Measurements from ENCODE around the gene POLR3G. TPM values are rescaled to one million over a fixed set of nuclear protein-coding genes. Genes with fewer than 3 reads are reported as not detected.

The POLR3G gene
- total RNA-seq, 4 donors from 2014 or later, result 1.3 to 5.2 (median 2.8) TPM

- DNase-seq (ENCODE audit: low spot score) (no peak), ATAC-seq (ENCODE audit: low FRiP score) (no peak)
- TF ChIP-seq, protein P1, sequence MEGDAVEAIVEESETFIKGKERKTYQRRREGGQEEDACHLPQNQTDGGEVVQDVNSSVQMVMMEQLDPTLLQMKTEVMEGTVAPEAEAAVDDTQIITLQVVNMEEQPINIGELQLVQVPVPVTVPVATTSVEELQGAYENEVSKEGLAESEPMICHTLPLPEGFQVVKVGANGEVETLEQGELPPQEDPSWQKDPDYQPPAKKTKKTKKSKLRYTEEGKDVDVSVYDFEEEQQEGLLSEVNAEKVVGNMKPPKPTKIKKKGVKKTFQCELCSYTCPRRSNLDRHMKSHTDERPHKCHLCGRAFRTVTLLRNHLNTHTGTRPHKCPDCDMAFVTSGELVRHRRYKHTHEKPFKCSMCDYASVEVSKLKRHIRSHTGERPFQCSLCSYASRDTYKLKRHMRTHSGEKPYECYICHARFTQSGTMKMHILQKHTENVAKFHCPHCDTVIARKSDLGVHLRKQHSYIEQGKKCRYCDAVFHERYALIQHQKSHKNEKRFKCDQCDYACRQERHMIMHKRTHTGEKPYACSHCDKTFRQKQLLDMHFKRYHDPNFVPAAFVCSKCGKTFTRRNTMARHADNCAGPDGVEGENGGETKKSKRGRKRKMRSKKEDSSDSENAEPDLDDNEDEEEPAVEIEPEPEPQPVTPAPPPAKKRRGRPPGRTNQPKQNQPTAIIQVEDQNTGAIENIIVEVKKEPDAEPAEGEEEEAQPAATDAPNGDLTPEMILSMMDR (IDR thresholded peaks at IDR 0.05), result no peak
These were observed 87.1 kb downstream of the POLR3G start for GRCh38 chr5:90561766-90562165.

DNA sequence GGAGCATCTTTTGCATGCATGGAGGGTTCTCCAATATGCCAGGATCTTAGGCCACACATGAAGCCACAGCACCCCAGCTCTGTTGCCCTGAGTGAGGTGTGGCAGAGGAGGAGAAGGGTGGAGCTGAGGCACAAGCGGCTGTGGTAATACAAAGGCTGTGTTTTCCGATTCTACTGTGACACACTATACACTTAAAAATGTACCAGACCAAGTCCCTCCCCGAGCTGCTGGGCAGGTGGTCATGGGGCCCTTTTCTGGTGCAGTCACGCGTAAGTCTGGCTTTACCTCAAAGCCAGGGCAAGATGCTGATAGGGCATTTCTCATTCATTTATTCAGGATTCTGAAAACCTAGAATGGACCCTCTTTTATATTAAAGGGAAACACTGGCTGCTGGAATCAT, 87.7 kb downstream of the POLR3G start:
- TF ChIP-seq, protein P1 (IDR thresholded peaks at IDR 0.05), result no peak
- ATAC-seq (ENCODE audit: low FRiP score) (no peak), DNase-seq (ENCODE audit: low spot score) (no peak)

DNA sequence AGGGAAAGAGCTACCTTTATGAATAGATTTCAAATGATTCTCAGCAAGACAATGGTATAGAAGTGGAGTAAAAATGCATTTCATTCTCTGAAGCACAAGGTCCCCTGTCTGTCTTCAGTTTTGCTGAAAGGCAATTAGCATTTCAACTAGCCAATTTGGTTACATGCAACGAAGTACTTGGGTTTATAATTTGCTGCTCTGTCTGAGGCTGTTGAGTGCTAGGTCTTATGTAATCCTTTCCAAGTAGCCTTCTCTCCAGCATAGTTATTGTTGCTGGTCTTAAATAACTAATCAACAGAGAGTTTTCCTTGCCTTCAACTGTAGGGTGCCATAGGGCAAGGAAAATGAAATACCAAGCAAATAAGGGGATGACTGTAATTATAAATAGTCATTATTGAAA, 88.4 kb downstream of the POLR3G start:
- TF ChIP-seq, protein P1 (IDR thresholded peaks at IDR 0.05), result no peak
- DNase-seq (ENCODE audit: low spot score) (no peak), ATAC-seq (ENCODE audit: low FRiP score) (no peak)

Other genes with a start within 250 kb of the POLR3G start
- gene CETN3, start 65.1 kb upstream of the POLR3G start, total RNA-seq, result 1 to 10 TPM; 5.2 to 9.1 (median 5.7) TPM
- gene MBLAC2, start 93 bp upstream of the POLR3G start, total RNA-seq, result 1 to 10 TPM; 3.3 to 5.5 (median 4.7) TPM
- 10 to 100 TPM; 13.9 to 19.9 (median 18.1) TPM for gene LYSMD3, start 54.7 kb downstream of the POLR3G start, total RNA-seq
- gene ADGRV1, start 83.9 kb downstream of the POLR3G start, total RNA-seq, result under 1 TPM in 3 of 4 donors, not detected in 1; 0.25 to 0.60 (median 0.56) TPM